Type B pancreatic cell (in vitro differentiated cells): Measurements from ENCODE around the gene CFAP300. TPM values are rescaled to one million over a fixed set of nuclear protein-coding genes. Genes with fewer than 3 reads are reported as not detected.

Experiments used
- DNase-seq: peaks from one replicate; pipeline ENCODE4 v3.0.0; 2021; ENCODE audit warnings: mixed read lengths; ENCODE audit not compliant: unreplicated experiment; ENCODE audit errors: extremely low spot score
- H3K27ac Mint-ChIP-seq: 2 replicates; pipeline ENCODE4 v1.8.0; 2021; ENCODE audit warnings: mild to moderate bottlenecking, mixed read lengths
- H3K27me3 Mint-ChIP-seq: 2 replicates; pipeline ENCODE4 v1.8.0; 2021; ENCODE audit warnings: mixed read lengths
- H3K36me3 Mint-ChIP-seq: 2 replicates; pipeline ENCODE4 v1.8.0; 2021; ENCODE audit warnings: mixed read lengths
- H3K4me1 Mint-ChIP-seq: one replicate; pipeline ENCODE4 v1.8.0; 2021; ENCODE audit warnings: mixed read lengths; ENCODE audit not compliant: unreplicated experiment
- H3K4me3 Mint-ChIP-seq: 2 replicates; pipeline ENCODE4 v1.8.0; 2021; ENCODE audit warnings: mild to moderate bottlenecking, mixed read lengths
- H3K9me3 Mint-ChIP-seq: 2 replicates; pipeline ENCODE4 v1.8.0; 2021; ENCODE audit warnings: mixed read lengths
- CTCF ChIP-seq: fragments of 200-600 bp; sonication (generic); conservative IDR thresholded peaks from 2 replicates; pipeline ENCODE4 v1.5.0; 2021; ENCODE audit warnings: antibody characterized with exemption, mild to moderate bottlenecking
- total RNA-seq: library from RNA; stranded (reverse); gene quantifications from 2 replicates; pipeline ENCODE4 v1.2.1, GENCODE V29; 2021; ENCODE audit warnings: low replicate concordance

CFAP300 gene
- total RNA-seq, 1 donor from 2014 or later = 4.1 TPM

DNA sequence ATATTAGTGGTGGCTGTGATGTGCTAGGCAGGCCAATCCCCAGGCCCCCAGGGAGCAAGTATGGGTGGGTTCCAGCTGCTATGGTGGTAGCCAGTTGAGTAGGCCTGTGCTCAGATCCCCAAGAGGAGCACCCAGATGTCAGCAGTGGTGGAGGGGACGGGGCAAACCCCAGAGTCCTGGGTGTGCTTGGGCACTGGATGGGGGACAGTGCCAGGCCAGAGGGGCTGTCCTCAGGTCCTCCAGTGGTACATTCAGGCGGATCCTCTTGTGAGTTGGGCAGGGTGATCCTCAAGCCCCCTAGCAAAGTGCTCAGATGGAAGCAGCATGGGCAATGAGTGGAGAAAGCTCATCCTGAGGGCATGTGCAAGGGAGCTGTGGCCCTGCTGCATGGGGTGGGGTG, 26.0 kb downstream of the CFAP300 start:
- no peak for TF ChIP-seq CTCF
- peaks cover 21% of the 10 kb centered on the region for H3K9me3 Mint-ChIP-seq
- no peaks in the 10 kb centered on the region for H3K27me3 Mint-ChIP-seq
- peaks cover 13% of the 10 kb centered on the region for H3K36me3 Mint-ChIP-seq
- no peak overlapping the region for H3K4me3 Mint-ChIP-seq
- DNase-seq = no peak
- no peaks in the 10 kb centered on the region for H3K4me1 Mint-ChIP-seq
- H3K27ac Mint-ChIP-seq = no peak overlapping the region

GRCh38 chr11:102079625-102080024, 32.4 kb downstream of the CFAP300 start:
- no peak for DNase-seq
- no peak overlapping the region for H3K27ac Mint-ChIP-seq
- no peak for TF ChIP-seq CTCF
- no peaks in the 10 kb centered on the region for H3K4me1 Mint-ChIP-seq
- H3K27me3 Mint-ChIP-seq = no peaks in the 10 kb centered on the region
- peaks cover 4% of the 10 kb centered on the region for H3K36me3 Mint-ChIP-seq
- no peaks in the 10 kb centered on the region for H3K9me3 Mint-ChIP-seq
- no peak overlapping the region for H3K4me3 Mint-ChIP-seq

DNA sequence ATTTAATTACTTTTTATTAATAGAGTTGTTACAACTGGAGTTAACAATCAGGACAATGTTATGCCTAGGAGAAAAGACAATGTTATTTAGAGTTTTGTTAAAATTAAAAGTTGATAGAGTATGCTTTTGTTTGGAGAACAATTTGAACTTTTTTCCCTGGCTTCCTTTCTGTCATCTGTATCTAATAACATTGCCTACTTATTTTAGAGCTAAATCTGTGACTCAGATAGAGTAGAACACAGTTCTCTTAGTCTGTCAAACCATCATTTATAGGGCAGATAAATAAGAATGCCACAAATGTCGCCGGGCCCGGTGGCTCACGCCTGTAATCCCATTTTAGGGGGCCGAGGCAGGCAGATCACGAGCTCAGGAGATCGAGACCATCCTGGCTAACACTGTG, 34.1 kb downstream of the CFAP300 start:
- Mint-ChIP-seq H3K9me3 (no peaks in the 10 kb centered on the region), H3K27me3 (no peaks in the 10 kb centered on the region), H3K27ac (no peak overlapping the region), H3K36me3 (peaks cover 7% of the 10 kb centered on the region), H3K4me3 (no peak overlapping the region), H3K4me1 (peaks cover 6% of the 10 kb centered on the region)
- no peak for TF ChIP-seq CTCF
- DNase-seq = no peak

DNA sequence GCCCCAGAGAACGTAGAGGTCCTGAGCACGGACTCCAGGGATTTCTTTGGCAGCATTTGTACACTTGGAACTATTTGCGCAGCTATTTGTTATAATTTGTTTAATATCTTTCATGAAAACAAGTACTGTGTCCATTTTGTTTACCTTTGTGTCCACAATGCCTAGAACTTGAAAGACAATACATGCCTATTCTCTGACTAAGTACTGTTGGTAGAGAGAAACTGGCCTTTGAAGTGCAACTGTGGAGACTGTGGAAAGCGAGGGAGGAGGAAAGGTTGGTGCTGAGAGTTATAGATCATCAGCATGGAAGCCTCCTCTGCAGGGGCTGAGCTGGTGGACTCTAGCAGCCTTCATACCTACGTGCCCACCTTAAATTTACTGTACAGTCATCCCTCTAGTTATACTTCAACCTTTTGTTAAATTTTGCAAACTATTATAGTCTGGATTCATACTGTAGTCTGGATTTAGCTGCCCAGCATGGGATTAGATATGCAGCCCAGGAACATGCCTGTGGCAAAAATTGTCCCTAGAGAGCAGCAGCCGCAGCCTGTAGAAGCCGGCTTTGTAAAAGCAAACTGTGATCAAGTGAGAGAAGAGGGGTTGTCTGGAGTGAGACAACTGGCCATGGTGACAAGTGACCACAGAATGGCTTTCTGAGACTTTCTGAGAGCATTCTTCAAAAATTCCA, 38.8 kb downstream of the CFAP300 start:
- H3K9me3 Mint-ChIP-seq = no peaks in the 10 kb centered on the region
- peaks cover 4% of the 10 kb centered on the region for H3K36me3 Mint-ChIP-seq
- no peak overlapping the region for H3K4me3 Mint-ChIP-seq
- H3K27ac Mint-ChIP-seq = no peak overlapping the region
- no peak for DNase-seq
- H3K4me1 Mint-ChIP-seq = peaks cover 6% of the 10 kb centered on the region
- H3K27me3 Mint-ChIP-seq = no peaks in the 10 kb centered on the region
- no peak for TF ChIP-seq CTCF

DNA sequence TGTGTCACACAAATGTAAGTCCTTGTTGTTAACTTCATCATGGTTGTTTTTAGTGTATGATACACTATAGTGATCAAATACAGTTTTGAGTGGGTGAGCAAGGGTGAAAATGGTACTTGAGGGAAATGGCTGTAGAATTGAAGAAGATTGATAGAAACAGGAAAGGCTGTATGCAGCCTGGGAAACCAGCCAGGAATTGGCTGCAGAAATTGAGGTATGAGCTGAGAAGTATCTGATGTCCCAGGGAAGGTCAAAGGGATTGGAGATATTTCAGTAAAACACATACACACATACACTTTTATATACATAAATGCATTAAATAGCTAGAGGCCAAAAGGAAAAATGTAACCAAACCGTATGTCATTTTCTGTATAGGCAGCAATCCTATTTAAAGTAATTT, 49.9 kb downstream of the CFAP300 start:
- peaks cover 5% of the 10 kb centered on the region for H3K4me1 Mint-ChIP-seq
- no peaks in the 10 kb centered on the region for H3K27me3 Mint-ChIP-seq
- H3K36me3 Mint-ChIP-seq = no peaks in the 10 kb centered on the region
- no peak overlapping the region for H3K27ac Mint-ChIP-seq
- no peak for TF ChIP-seq CTCF
- H3K9me3 Mint-ChIP-seq = no peaks in the 10 kb centered on the region
- DNase-seq = no peak
- no peak overlapping the region for H3K4me3 Mint-ChIP-seq
